CD4-positive, alpha-beta T cell treated with Interleukin-2 at 100 ng/mL for 4 hours (primary cell): Measurements from ENCODE around the gene SEPHS2.
A peak's percentile ranks its signal among the peaks of the same experiment; 100 is the strongest.

Experiments
- DNase-seq: peaks from one replicate; pipeline ENCODE4 v3.0.0-alpha.2; 2020; ENCODE audit warnings: low spot score

Gene SEPHS2

GRCh38 chr16:30429678-30430427, 15.8 kb downstream of the SEPHS2 start, which contains the start of gene DCTPP1:
Gene DCTPP1 (minus strand): TSS chr16:30430030. CDS start chr16:30429980, 50 bp downstream.
- peak; percentile 99 for DNase-seq

- no peak for DNase-seq
Measured at GRCh38 chr16:30429418-30429677, 16.3 kb downstream of the SEPHS2 start.

- DNase-seq = no peak
Measured at GRCh38 chr16:30428055-30428454, 17.6 kb downstream of the SEPHS2 start.

- DNase-seq = no peak
Measured at GRCh38 chr16:30421010-30421409, 24.7 kb downstream of the SEPHS2 start.

- no peak for DNase-seq
Measured at GRCh38 chr16:30418350-30419181, 27.1 kb downstream of the SEPHS2 start.

- peak; percentile 89 for DNase-seq
Measured at GRCh38 chr16:30417529-30418349, 27.9 kb downstream of the SEPHS2 start.

GRCh38 chr16:30416624-30417528, 28.8 kb downstream of the SEPHS2 start:
- DNase-seq = no peak

- no peak for DNase-seq
Measured at GRCh38 chr16:30416047-30416603, 29.5 kb downstream of the SEPHS2 start.

GRCh38 chr16:30414159-30414558, 31.5 kb downstream of the SEPHS2 start:
- no peak for DNase-seq

- no peak for DNase-seq
Measured at GRCh38 chr16:30413112-30413806, 32.4 kb downstream of the SEPHS2 start.

GRCh38 chr16:30409125-30410060, 36.3 kb downstream of the SEPHS2 start:
- DNase-seq = peak; percentile 94

- DNase-seq = no peak
Measured at GRCh38 chr16:30407804-30408534, 37.7 kb downstream of the SEPHS2 start.

GRCh38 chr16:30407102-30407803, 38.4 kb downstream of the SEPHS2 start, which contains the start of gene ZNF771:
Gene ZNF771 (plus strand): TSS chr16:30407606. CDS start chr16:30408054, 448 bp downstream.
- peak; percentile 89 for DNase-seq

- no peak for DNase-seq
Measured at GRCh38 chr16:30406795-30407101, 38.9 kb downstream of the SEPHS2 start.

- DNase-seq = no peak
Measured at GRCh38 chr16:30401768-30402425, 43.8 kb downstream of the SEPHS2 start.

GRCh38 chr16:30399435-30400186, 46.1 kb downstream of the SEPHS2 start:
- DNase-seq = no peak
